K562 (cell line): ENCODE results near the gene EIF3K. TPM values are rescaled to one million over a fixed set of nuclear protein-coding genes. Genes with fewer than 3 reads are reported as not detected.

Experiments
- ARNT ChIP-seq, 2 experiments: fragments of 450-650 bp; IDR thresholded peaks; 2 replicates each; pipeline ENCODE4 v1.6.1; 2016; ENCODE audit warnings: mild to moderate bottlenecking in 1 of 2
- EWSR1 ChIP-seq: fragments of 450-650 bp; IDR thresholded peaks from 2 replicates; pipeline ENCODE4 v1.6.1; 2018; ENCODE audit warnings: borderline replicate concordance, mild to moderate bottlenecking, low read depth, moderate library complexity; ENCODE audit not compliant: partially characterized antibody
- FOXA3 ChIP-seq, 2 experiments: fragments of 450-650 bp in 1 of 2; sonication (generic) in 1 of 2; formaldehyde crosslinking; IDR thresholded peaks in 1 of 2; conservative IDR thresholded peaks in 1 of 2; 2 replicates each; pipeline versions ENCODE4 v1.4.0 to v1.8.0; 2020 to 2022; ENCODE audit warnings: mild to moderate bottlenecking in 2 of 2, missing genetic modification reagents in 1 of 2
- GABPB2 ChIP-seq: fragments of 250-450 bp; sonication (Bioruptor Pico); conservative IDR thresholded peaks from 2 replicates; pipeline ENCODE4 v1.5.1; 2021; ENCODE audit warnings: mild to moderate bottlenecking
- GTF2E2 ChIP-seq: fragments of 200-800 bp; sonication (Bioruptor generic); IDR thresholded peaks from 2 replicates; pipeline ENCODE4 v1.6.1; 2016; ENCODE audit warnings: missing genetic modification characterization, missing compliant biosample characterization
- HNRNPK ChIP-seq: fragments of 200-400 bp; formaldehyde crosslinking; IDR thresholded peaks from one replicate; pipeline ENCODE4 v1.6.1; 2018; ENCODE audit warnings: mild to moderate bottlenecking, low read depth, low read length; ENCODE audit not compliant: poor library complexity, severe bottlenecking
- JUN ChIP-seq, 2 experiments: sonication (generic) in 1 of 2; formaldehyde crosslinking in 1 of 2; IDR thresholded peaks; 2 replicates each; pipeline versions ENCODE4 v1.6.1 to v1.8.0; 2012 to 2022; ENCODE audit warnings: borderline replicate concordance in 2 of 2, mild to moderate bottlenecking in 2 of 2, improper control_type of control experiment in 1 of 2, low read depth in 1 of 2, low read length in 1 of 2, missing genetic modification reagents in 1 of 2
- KDM1A ChIP-seq, 2 experiments: fragments of 450-650 bp; IDR thresholded peaks; 2 replicates each; pipeline ENCODE4 v1.6.1; 2016; ENCODE audit warnings: mild to moderate bottlenecking in 2 of 2
- MYBL2 ChIP-seq, 2 experiments: fragments of 450-650 bp in 1 of 2; sonication (generic) in 1 of 2; formaldehyde crosslinking in 1 of 2; IDR thresholded peaks; 2 replicates each; pipeline versions ENCODE4 v1.6.1 to v1.8.1; 2017 to 2022; ENCODE audit warnings: borderline replicate concordance in 1 of 2, inconsistent platforms in 1 of 2, low read depth in 1 of 2, mild to moderate bottlenecking in 1 of 2, missing genetic modification reagents in 1 of 2, moderate library complexity in 1 of 2
- NONO ChIP-seq, 2 experiments: fragments of 200-400 bp in 1 of 2; fragments of 450-650 bp in 1 of 2; formaldehyde crosslinking in 1 of 2; IDR thresholded peaks; 2 replicates each; pipeline ENCODE4 v1.6.1; 2017; ENCODE audit warnings: low read depth in 2 of 2, mild to moderate bottlenecking in 2 of 2, moderate library complexity in 2 of 2, low read length in 1 of 2
- RNF2 ChIP-seq: sonication (generic); IDR thresholded peaks from 2 replicates; pipeline ENCODE4 v1.6.1; 2016
- SOX6 ChIP-seq: fragments of 450-650 bp; IDR thresholded peaks from 2 replicates; pipeline ENCODE4 v1.6.1; 2014; ENCODE audit warnings: mild to moderate bottlenecking
- TCFL5 ChIP-seq: fragments of 250-450 bp; sonication (Bioruptor Pico); conservative IDR thresholded peaks from 2 replicates; pipeline ENCODE4 v1.6.1; 2021; ENCODE audit warnings: mild to moderate bottlenecking, moderate library complexity, matching md5 sums
- polyA plus RNA-seq, 8 experiments: library from polyadenylated mRNA; depleted of rRNA in 4 of 8; stranded (reverse) in 5 of 8; unstranded in 3 of 8; fragments of >200 nt; fragmentation: Nextera tagmentation in 2 of 8; fragmentation: Illumina TruSeq in 1 of 8; extraction: Ambion mirVana in 2 of 8; extraction: Trizol in 1 of 8; gene quantifications; 2 replicates each; pipeline versions ENCODE4 v1.2.1 to v1.2.3, GENCODE V29; 2011 to 2014; ENCODE audit warnings: inconsistent platforms in 1 of 8, missing spikeins in 1 of 8
- total RNA-seq, 7 experiments: library from RNA; depleted of rRNA in 6 of 7; stranded (reverse); fragments of >200 nt in 6 of 7; fragmentation: Illumina TruSeq in 2 of 7; extraction: Trizol in 2 of 7; gene quantifications; 2 replicates each; pipeline versions ENCODE4 v1.2.1 to v1.2.3, GENCODE V29; 2011 to 2021; ENCODE audit warnings: low replicate concordance in 1 of 7
- TF ChIP-seq, protein P1 (sequence below): IDR thresholded peaks from 2 replicates; pipeline ENCODE4 v1.6.1; 2016; ENCODE audit warnings: missing genetic modification characterization, missing compliant biosample characterization
- TF ChIP-seq, protein P2 (sequence below), 3 experiments: fragments of 200-800 bp in 1 of 3; fragments of 250-450 bp in 1 of 3; fragments of 450-650 bp in 1 of 3; sonication (Bioruptor Pico) in 1 of 3; sonication (Bioruptor generic) in 1 of 3; formaldehyde crosslinking in 1 of 3; IDR thresholded peaks; 2 replicates each; pipeline versions ENCODE4 v1.6.1 to v1.8.0; 2016 to 2022; ENCODE audit warnings: mild to moderate bottlenecking in 2 of 3, missing genetic modification characterization in 2 of 3, missing compliant biosample characterization in 1 of 3, moderate library complexity in 1 of 3
- TF ChIP-seq, protein P3 (sequence below), 2 experiments: fragments of 450-650 bp; conservative IDR thresholded peaks; 2 replicates each; pipeline ENCODE4 v1.6.1; 2017; ENCODE audit warnings: mild to moderate bottlenecking in 2 of 2, moderate library complexity in 2 of 2
- TF ChIP-seq, protein P4 (sequence below): sonication (generic); formaldehyde crosslinking; IDR thresholded peaks from 2 replicates; pipeline ENCODE4 v1.8.0; 2022; ENCODE audit warnings: mild to moderate bottlenecking, low read depth, missing genetic modification reagents

The EIF3K gene
- total and polyA plus RNA-seq, 9 of the 15 experiments (the other 6 are each of a cell fraction or from before 2014, with no cell fraction given) = 387 to 1,827 (median 733) TPM

DNA sequence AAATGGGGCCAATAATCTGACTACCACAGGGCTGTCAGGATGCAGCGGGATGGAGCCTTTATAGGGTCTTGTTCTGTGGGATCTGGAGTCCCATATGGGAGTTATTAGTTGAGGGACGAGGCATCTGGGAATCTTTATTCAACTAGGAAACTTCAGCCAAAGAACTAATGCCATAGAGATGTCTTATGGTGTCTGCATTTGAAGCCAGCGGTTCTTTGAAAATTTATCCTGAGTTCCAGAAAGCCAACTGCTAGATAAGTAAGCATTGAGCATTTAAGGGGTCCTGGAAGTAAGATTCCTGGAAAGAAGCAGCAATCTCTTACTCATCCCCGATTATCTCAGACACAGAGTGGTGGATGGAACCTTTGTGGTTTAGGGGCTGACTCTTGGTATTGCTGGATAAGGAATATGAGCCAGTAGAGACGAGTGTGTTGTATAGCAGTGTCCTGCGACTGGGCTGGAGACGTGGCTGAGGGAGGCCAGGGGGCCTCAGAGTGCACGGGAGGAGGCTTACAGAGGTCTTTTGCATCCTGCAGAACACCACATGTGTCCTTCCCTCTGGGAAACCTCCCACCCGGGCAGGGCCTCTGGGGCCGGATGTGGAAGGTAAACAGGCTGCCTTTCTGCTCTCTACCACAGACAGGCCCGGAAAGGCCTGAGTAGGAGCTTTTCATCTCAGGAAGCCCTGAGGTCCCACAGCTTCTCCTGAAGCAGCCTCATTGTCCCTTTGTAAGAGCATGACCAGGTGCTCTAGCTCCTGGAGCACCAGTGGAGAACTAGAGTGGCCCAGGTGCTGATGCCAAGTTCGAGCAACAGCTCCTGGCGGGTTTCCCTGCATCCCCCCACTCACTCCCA, 57.3 kb downstream of the EIF3K start (continued):
- TF ChIP-seq HNRNPK = no peak
- no peak for TF ChIP-seq MYBL2 (IDR thresholded peaks at IDR 0.05; ENCODE audit: low read depth)
- no peak for TF ChIP-seq MYBL2 (CRISPR knock-in tag; IDR thresholded peaks at IDR 0.05; ENCODE audit: borderline replicate concordance)
- TF ChIP-seq TCFL5 (CRISPR knock-in tag) = no peak
- TF ChIP-seq, protein P1, sequence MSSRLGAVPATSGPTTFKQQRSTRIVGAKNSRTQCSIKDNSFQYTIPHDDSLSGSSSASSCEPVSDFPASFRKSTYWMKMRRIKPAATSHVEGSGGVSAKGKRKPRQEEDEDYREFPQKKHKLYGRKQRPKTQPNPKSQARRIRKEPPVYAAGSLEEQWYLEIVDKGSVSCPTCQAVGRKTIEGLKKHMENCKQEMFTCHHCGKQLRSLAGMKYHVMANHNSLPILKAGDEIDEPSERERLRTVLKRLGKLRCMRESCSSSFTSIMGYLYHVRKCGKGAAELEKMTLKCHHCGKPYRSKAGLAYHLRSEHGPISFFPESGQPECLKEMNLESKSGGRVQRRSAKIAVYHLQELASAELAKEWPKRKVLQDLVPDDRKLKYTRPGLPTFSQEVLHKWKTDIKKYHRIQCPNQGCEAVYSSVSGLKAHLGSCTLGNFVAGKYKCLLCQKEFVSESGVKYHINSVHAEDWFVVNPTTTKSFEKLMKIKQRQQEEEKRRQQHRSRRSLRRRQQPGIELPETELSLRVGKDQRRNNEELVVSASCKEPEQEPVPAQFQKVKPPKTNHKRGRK (tag) = no peak
- peak; percentile 96 for TF ChIP-seq SOX6
- TF ChIP-seq, protein P2, sequence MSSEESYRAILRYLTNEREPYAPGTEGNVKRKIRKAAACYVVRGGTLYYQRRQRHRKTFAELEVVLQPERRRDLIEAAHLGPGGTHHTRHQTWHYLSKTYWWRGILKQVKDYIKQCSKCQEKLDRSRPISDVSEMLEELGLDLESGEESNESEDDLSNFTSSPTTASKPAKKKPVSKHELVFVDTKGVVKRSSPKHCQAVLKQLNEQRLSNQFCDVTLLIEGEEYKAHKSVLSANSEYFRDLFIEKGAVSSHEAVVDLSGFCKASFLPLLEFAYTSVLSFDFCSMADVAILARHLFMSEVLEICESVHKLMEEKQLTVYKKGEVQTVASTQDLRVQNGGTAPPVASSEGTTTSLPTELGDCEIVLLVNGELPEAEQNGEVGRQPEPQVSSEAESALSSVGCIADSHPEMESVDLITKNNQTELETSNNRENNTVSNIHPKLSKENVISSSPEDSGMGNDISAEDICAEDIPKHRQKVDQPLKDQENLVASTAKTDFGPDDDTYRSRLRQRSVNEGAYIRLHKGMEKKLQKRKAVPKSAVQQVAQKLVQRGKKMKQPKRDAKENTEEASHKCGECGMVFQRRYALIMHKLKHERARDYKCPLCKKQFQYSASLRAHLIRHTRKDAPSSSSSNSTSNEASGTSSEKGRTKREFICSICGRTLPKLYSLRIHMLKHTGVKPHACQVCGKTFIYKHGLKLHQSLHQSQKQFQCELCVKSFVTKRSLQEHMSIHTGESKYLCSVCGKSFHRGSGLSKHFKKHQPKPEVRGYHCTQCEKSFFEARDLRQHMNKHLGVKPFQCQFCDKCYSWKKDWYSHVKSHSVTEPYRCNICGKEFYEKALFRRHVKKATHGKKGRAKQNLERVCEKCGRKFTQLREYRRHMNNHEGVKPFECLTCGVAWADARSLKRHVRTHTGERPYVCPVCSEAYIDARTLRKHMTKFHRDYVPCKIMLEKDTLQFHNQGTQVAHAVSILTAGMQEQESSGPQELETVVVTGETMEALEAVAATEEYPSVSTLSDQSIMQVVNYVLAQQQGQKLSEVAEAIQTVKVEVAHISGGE (CRISPR knock-in tag; IDR thresholded peaks at IDR 0.05) = peak in 1 of 3 experiments; percentile 68; a peak in 2 of 6 replicates
- peak; percentile 97 for TF ChIP-seq RNF2
- TF ChIP-seq, protein P3, sequence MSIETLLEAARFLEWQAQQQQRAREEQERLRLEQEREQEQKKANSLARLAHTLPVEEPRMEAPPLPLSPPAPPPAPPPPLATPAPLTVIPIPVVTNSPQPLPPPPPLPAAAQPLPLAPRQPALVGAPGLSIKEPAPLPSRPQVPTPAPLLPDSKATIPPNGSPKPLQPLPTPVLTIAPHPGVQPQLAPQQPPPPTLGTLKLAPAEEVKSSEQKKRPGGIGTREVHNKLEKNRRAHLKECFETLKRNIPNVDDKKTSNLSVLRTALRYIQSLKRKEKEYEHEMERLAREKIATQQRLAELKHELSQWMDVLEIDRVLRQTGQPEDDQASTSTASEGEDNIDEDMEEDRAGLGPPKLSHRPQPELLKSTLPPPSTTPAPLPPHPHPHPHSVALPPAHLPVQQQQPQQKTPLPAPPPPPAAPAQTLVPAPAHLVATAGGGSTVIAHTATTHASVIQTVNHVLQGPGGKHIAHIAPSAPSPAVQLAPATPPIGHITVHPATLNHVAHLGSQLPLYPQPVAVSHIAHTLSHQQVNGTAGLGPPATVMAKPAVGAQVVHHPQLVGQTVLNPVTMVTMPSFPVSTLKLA (conservative IDR thresholded peaks at IDR 0.05) = peak; percentile 85 to 94
- TF ChIP-seq NONO (IDR thresholded peaks at IDR 0.05; ENCODE audit: low read depth in 2 of 2, low read length in 1 of 2) = 0 out of 4 replicates have a peak, but pooled peaks of 1 of the 2 experiments have one; percentile 46
- TF ChIP-seq GTF2E2 (tag) = no peak
- TF ChIP-seq JUN (IDR thresholded peaks at IDR 0.05; ENCODE audit: borderline replicate concordance, low read depth, low read length) = peak; percentile 86
- no peak for TF ChIP-seq JUN (CRISPR knock-in tag; IDR thresholded peaks at IDR 0.05; ENCODE audit: borderline replicate concordance)
- TF ChIP-seq ARNT (IDR thresholded peaks at IDR 0.05) = peak; percentile 97
- TF ChIP-seq KDM1A (IDR thresholded peaks at IDR 0.05) = peak; percentile 99
- TF ChIP-seq, protein P4, sequence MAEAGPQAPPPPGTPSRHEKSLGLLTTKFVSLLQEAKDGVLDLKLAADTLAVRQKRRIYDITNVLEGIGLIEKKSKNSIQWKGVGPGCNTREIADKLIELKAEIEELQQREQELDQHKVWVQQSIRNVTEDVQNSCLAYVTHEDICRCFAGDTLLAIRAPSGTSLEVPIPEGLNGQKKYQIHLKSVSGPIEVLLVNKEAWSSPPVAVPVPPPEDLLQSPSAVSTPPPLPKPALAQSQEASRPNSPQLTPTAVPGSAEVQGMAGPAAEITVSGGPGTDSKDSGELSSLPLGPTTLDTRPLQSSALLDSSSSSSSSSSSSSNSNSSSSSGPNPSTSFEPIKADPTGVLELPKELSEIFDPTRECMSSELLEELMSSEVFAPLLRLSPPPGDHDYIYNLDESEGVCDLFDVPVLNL (CRISPR knock-in tag) = no peak
- no peak for TF ChIP-seq GABPB2 (CRISPR knock-in tag)
- peak; percentile 69 to 81; a peak in 3 of 4 replicates for TF ChIP-seq FOXA3 (CRISPR knock-in tag; conservative IDR thresholded peaks at IDR 0.05 in 1 of 2, IDR thresholded peaks at IDR 0.05 in 1 of 2)
- no peak for TF ChIP-seq EWSR1
